NB4 (cell line): ENCODE data around the gene CIAO1.

Source experiments
- DNase-seq: peaks from one replicate; pipeline ENCODE4 v3.0.0; 2010; ENCODE audit warnings: low read depth
- H3K4me3 ChIP-seq: one replicate; pipeline ENCODE4 v1.5.1; 2011; ENCODE audit warnings: mild to moderate bottlenecking, low read depth, low read length, moderate library complexity
- MYC ChIP-seq: IDR thresholded peaks from 2 replicates; pipeline ENCODE4 v1.6.1; 2011; ENCODE audit warnings: low read depth, low read length
- POLR2A ChIP-seq: IDR thresholded peaks from 2 replicates; pipeline ENCODE4 v1.6.1; 2011; ENCODE audit warnings: mild to moderate bottlenecking; ENCODE audit not compliant: insufficient read length; ENCODE audit errors: extremely low read depth
- TF ChIP-seq, protein P1 (sequence below): IDR thresholded peaks from one replicate; pipeline ENCODE4 v1.5.1; 2012; ENCODE audit warnings: low read depth, low read length
- TF ChIP-seq, protein P2 (sequence below): IDR thresholded peaks from 2 replicates; pipeline ENCODE4 v1.6.1; 2011; ENCODE audit warnings: low read depth, low read length

Gene CIAO1

DNA sequence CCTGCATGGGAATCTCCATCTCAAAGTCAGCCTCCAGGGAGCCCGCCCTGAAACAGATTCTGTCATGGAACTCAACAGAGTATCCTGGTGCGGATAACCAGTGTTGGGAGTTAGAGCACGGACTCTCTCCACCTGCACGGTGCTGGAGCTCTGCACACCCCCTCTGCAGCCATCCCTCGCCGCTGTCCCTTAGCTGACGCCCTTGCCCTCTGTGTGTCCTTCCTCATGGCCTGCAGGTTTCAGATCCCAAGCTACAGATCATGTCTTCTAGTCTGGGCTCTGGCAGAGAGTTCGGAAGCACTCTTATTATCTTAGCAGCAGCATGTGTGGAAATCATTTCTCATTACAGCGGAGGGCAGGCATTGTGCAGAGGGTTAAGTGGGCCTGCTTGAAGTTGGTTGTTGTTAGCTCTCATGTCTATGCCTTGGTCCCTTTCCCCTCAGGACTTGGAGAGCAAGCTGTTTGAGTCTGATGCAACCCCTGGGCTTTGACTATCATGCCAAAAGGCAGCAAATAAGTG, 26.2 kb upstream of the CIAO1 start:
- no peak overlapping the region for H3K4me3 ChIP-seq
- DNase-seq, result no peak
- no peak for TF ChIP-seq POLR2A
- TF ChIP-seq, protein P1, sequence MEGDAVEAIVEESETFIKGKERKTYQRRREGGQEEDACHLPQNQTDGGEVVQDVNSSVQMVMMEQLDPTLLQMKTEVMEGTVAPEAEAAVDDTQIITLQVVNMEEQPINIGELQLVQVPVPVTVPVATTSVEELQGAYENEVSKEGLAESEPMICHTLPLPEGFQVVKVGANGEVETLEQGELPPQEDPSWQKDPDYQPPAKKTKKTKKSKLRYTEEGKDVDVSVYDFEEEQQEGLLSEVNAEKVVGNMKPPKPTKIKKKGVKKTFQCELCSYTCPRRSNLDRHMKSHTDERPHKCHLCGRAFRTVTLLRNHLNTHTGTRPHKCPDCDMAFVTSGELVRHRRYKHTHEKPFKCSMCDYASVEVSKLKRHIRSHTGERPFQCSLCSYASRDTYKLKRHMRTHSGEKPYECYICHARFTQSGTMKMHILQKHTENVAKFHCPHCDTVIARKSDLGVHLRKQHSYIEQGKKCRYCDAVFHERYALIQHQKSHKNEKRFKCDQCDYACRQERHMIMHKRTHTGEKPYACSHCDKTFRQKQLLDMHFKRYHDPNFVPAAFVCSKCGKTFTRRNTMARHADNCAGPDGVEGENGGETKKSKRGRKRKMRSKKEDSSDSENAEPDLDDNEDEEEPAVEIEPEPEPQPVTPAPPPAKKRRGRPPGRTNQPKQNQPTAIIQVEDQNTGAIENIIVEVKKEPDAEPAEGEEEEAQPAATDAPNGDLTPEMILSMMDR, result no peak
- TF ChIP-seq, protein P2, sequence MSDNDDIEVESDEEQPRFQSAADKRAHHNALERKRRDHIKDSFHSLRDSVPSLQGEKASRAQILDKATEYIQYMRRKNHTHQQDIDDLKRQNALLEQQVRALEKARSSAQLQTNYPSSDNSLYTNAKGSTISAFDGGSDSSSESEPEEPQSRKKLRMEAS, result no peak
- TF ChIP-seq MYC, result no peak

DNA sequence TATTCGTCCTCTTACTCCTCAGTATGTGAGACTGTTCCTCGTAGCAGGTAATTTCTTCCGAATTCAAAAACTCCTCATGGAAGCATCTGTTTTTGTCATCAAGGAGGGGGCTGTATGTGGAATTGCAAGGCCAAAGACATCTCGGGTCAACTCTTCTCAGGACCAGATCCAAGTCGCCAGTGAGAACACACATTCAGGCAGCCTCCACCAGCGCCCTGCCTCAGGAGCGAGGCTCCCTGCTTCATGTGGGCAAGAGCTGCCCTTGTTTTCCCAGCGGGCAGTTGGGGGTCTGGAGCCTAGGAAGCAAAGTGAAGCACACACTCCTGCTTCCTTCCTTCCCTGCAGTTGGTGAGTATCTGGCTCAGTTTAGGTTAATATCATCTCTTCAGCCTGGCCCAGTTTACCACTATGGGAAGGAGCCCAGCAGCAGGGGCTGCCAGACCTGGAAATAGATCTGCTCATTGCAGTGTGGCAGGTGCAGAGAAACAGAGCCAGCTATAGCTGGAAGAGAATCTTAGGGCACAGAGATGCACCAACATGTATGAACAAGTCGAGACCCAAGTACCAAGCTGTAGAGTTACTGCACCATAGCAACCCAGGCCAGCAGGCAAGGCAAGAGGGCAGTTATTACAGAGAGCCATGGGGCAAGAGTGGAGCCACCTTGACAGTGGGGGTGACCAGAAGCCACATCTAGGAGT, 25.5 kb upstream of the CIAO1 start:
- DNase-seq, result no peak
- no peak overlapping the region for H3K4me3 ChIP-seq
- no peak for TF ChIP-seq POLR2A
- TF ChIP-seq, protein P1, result no peak
- TF ChIP-seq MYC, result no peak
- TF ChIP-seq, protein P2, result no peak

DNA sequence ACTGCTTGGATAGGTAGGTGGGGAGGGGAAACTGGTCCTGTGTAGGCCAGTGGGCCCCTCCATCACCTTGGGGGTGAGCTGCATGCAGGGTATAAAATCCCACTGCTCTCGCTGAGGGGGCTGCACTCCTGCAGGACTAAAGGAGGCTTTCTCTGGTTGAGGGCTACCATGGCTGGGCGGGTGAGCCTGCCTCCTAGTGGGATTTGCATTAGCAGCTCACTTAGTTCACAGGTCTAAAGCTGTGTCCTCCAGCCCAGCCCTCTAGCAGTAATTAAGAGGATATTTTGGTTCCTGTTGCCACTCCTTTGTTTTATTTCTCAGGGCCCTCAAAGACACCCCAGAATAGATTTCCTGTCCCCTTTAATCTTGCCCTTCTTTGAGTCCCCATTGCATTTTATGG, 24.8 kb upstream of the CIAO1 start:
- TF ChIP-seq, protein P1, result no peak
- TF ChIP-seq, protein P2, result no peak
- TF ChIP-seq POLR2A (no peak), MYC (no peak)
- H3K4me3 ChIP-seq, result no peak overlapping the region
- DNase-seq, result peak; percentile 44

DNA sequence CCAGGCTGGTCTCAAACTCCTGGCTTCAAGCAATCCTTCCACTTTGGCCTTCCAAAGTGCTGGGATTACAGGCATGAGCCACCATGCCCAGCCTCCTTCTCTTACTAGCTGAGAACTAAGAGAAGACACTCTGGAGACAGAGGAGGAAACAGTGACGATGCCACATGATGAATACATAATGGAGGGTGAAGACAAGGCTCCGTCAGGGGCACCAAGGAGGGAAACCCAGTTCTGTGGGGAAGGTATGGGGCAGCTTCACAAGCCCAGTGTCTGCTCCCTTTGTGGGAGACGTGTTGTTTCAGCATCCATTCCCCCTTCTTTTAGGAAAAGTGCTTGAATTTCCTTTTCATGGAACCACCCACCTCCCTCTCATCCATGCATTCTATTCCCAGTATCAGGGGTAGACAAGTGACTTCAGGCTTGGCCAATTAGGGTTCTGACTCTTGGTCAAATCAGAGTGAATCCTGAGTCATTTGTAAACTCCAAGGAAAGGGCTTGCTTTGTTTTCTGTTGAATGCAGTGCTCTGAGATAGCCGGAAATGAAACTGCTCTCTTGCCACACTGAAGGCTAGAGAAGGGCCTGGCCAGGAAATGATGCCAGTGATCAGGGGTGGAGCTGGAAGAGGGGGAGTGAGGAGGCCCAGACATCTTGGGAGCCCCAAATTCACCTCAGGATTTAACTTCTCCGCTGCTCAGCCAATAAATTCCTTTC, 24.0 kb upstream of the CIAO1 start:
- peak overlapping the region; percentile 3 for H3K4me3 ChIP-seq
- peak; percentile 87 for DNase-seq
- TF ChIP-seq POLR2A (peak; percentile 43), MYC (no peak)

DNA sequence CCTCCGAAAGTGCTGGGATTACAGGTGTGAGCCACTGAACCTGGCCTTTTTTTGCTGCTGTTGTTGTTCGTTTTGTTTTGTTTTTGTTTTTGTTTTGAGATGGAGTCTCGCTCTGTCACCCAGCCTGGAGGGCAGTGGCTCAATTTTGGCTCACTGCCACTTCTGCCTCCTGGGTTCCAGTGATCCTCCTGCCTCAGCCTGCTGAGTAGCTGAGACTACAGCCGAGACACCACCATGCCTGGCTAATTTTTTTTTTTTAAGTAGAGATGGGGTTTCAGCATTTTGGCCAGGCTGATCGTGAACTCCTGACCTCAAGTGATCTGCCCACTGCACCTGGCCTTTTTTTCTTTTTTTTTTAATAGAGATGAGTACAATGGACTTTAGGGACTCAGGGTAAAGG, 22.2 kb upstream of the CIAO1 start:
- DNase-seq, result no peak
- no peak overlapping the region for H3K4me3 ChIP-seq
- TF ChIP-seq, protein P1, result no peak
- TF ChIP-seq, protein P2, result no peak
- no peak for TF ChIP-seq POLR2A
